ENCODE results near the gene ILK.
A peak's percentile ranks its signal among the peaks of the same experiment; 100 is the strongest.

Gene ILK

GRCh38 chr11:6603287-6604080 is at the start of gene ILK, which contains the start of gene RRP8:
TSS of gene ILK (plus strand) at chr11:6603774. CDS start at chr11:6604272, 498 bp downstream.
TSS of gene RRP8 (minus strand) at chr11:6603616. CDS start at chr11:6603502, 114 bp downstream.
- peak; percentile 92 for DNase-seq

DNA sequence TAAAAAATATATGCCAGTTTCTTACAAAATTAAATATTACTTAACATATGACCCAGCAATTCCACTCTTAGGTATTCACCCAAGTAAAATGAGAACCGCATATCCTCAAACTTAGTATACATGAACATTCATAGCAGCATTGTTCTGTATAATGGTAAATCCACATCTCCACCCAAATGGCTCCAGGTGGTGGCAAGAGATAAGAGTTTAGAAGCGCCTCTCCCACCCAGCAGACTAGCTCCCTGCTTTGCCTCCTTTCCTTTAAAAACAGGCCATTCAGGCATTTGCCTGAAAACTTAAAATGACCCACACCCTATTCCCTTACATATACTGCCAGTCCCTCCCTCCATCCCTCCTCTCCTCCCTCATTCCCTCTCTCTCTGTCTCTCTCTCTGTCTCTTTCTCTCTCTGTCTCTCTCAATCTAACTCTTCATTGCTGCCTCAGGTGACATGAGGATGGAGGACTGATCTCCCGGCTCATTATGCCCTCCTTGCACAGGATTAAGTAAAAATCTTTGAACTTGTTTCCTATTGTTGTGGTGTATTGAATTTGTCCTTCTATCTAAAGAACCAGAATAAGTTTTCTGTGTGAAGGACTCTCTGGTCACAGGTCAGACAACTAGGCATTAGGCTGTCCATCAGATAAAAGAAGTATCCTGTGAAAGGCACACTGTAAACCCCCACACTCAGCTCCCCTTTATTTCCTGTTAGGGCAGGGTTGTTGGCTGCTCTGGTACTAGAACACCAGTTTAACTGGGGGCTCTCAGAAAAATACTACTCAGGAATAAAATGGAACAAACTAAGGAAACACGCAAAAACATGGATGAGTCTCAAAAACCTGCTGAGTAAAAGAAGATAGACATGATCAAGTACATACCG is 48.5 kb upstream of the ILK start:
- no peak for DNase-seq

- DNase-seq, result no peak
Measured at GRCh38 chr11:6556139-6556949, 47.2 kb upstream of the ILK start.

DNA sequence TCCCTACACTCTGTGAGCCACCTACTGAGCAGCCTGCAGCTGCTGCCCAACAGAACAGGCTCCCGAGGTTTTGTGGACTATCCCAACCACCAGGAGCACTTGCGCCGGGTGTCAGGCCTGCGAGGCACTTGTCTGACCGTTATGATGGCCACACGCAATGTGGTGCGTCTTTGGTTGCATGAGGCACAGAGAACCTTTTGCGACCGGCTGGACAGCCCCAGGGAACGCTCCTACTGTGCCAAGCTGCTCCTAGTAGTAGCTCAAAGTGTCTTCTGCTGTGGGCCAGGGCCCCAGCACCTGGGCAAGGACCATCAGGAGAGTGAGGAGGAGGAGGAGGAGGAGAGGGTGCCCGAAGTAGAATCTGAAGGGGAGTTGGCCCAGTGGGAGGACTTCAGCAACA is 46.5 kb upstream of the ILK start:
- no peak for DNase-seq

GRCh38 chr11:6557761-6558674 is 45.6 kb upstream of the ILK start:
- no peak for DNase-seq

GRCh38 chr11:6559369-6559768 is 44.2 kb upstream of the ILK start:
- no peak for DNase-seq

GRCh38 chr11:6561288-6561687 is 42.3 kb upstream of the ILK start:
- DNase-seq, result no peak

DNA sequence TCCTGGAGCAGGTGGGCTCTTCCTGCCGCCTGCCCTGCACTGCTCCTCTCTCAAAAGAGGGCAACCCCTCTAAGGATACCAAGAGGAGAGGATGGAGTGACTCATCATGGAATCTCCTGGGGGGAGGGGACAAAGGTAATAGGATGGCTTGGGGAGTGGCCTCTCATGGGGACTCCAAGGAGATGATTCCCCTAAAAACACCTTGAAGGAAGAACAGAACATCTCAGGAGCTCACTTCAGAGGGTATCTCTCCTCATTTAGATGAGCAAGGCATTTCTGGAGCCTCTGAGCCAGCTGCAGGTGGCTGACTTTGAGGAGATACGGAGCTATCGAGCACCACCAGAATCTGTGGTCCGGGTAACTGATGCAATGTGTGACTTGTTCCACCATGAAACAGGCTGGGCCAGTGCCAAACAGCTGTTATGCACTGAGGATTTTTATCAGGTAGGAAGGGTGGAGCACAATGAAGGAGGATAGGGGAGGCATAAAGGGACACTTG is 40.4 kb upstream of the ILK start:
- no peak for DNase-seq

- DNase-seq, result no peak
Measured at GRCh38 chr11:6563667-6564066, 39.9 kb upstream of the ILK start.

DNA sequence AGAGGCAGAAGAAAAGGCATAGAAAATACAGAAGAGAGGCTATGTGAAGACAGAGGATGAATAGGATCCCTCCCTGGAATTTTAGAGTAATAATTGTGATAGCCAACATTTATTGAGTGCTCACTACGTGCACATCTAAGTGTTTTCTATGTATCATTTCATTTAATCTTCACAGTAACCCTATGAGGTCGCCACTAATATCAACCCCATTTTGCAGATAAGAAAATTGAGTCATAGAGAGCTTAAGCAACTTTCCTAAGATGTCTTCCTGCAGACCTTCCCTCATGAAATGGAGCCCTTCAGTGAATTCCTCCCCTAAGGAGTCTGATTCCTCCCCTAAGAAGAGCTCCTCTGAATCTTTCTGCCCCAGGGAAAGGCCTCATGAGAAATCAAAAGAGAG is 38.2 kb upstream of the ILK start:
- no peak for DNase-seq

DNA sequence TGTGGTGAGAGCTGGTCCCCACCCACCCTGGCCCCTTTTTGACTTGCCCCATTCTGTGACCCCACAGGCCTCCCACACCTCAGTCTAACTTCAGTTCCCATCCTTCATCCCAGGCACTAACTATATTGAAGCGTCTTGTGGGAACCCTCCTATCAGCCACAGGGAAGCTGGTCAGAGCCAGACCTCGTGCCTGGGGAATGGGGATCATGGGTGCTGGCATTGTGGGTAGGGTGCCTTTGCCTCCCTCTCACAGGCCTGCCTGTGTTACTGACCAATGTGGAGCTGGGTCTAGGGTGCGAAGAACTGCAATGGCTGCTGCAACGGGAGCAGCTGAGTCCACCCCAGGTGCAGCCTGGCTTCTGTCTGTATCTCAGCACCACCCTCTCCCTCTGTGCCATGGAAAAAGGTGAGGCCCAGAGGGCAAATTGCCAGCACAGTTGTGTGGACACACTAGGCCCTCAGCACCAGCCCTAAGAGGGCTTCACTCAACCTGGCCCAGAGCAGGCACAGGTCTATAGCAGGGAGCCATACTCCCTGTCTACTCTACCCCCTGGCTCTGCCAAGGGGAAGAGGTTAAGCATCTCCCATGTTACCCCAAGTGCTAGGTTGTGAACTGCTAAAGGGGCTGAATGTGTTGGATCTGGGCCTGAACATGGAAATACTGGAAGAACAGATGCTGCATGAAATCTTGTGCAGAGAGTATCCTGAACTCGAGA is 37.4 kb upstream of the ILK start:
- DNase-seq, result no peak

GRCh38 chr11:6566704-6567370 is 36.7 kb upstream of the ILK start:
- DNase-seq, result no peak

GRCh38 chr11:6567371-6567745 is 36.2 kb upstream of the ILK start:
- no peak for DNase-seq

DNA sequence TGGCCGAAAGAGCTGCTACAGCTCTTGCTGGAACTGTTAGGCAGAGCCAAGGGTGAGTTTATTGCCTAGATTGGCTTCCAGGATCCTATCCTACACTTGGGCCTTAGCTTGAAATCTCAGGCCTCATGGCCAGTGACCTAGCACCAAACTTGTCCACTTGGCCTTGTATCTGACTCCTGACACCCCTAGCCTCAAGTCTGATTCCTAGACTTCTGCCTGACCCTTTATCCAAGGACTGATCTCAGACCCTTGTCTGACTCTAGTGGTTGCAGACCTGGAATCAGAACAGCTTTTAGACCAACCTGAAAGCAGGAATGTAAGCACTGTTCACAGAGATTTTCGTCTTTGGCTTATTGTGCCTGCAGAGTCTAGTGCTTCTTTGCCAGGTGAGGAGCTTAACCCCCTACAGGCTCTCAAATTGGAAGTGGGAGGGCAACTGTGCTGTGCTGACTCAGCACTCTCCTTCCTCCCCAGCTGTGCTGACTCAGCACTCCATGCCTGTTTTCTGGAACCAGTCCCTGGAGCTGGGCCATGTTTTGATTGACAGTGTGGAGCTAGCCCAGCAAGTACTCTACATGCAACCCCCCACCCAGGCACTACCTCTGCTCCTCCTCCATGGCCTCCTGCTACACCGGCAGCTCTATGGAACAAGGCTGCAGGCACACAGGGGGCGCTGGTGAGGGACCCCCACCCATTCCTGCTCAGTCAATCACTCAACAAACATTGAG is 35.2 kb upstream of the ILK start:
- DNase-seq, result peak; percentile 47

DNA sequence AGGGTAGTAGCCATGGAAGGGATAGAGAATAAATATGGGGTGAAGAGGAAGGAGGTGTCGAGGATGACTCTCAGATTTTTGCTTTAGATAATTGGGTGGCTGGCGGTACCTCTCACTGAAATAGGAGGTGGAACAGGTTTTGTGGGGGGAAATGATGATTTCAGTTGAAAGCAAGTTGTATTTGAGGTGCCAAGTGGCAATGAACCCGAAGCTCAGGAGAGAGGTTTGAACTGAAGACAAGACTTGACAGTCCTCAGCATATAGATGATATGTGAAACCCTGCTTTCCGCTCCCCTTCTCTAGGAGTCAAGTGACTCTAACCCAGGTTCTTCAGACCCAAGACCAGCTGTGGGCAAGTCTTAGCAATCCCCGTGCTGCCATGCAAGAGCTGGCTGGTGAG is 33.9 kb upstream of the ILK start:
- no peak for DNase-seq

DNA sequence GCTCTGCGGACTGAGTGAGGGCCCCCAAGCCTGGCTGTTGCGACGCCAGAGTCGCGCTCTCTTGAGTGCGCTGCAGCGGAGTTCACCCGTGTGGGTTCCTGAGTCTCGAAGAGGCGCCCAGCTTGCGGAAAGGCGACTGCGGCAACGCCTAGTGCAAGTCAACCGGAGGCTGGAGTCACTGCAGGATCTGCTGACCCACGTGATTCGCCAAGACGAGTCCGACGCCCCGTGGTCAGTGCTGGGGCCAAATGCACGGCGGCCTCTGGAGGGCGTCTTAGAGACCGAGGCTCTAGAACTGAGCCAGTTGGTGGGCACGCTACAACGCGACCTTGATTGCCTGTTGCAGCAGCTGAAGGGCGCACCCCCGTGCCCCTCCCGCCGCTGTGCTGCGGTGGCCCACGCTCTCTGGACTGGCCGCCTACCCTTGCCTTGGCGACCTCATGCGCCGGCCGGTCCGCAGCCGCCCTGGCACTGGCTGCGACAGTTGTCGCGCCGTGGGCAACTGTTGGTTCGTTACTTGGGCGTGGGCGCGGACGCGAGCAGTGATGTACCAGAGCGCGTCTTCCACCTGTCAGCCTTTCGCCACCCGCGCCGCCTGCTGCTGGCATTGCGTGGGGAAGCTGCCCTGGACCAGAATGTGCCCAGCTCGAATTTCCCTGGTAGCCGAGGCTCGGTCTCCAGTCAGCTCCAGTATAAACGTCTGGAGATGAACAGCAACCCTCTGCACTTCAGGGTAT is 32.7 kb upstream of the ILK start:
- no peak for DNase-seq

- no peak for DNase-seq
Measured at GRCh38 chr11:6571434-6572008, 32.1 kb upstream of the ILK start.

DNA sequence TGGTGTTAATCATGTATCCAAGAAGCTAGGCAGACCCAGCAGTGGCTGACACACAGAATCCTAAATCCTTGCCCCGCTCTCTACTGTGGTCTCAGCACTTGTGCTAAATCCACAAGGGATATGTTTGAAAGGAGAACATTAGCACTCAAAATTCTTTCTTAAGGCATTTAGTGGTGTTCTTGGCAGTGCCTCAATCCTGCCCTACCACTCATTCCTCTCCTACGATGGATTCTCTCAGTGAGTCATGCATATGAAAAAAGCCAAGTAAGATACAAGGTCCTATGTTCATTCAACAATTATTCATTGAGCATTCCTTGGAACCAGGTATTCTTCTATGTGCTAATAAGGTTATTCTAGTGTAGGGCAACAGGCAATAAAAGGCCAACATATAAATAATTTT is 31.4 kb upstream of the ILK start:
- peak; percentile 53 for DNase-seq

Data from HCEC 1CT (cell line).